Measurements from ENCODE around the gene APOC3. TPM values are rescaled to one million over a fixed set of nuclear protein-coding genes. Genes with fewer than 3 reads are reported as not detected.

APOC3 gene
- total and polyA plus RNA-seq, 2 of the 4 experiments (the other 2 are of a cell fraction): not detected

DNA sequence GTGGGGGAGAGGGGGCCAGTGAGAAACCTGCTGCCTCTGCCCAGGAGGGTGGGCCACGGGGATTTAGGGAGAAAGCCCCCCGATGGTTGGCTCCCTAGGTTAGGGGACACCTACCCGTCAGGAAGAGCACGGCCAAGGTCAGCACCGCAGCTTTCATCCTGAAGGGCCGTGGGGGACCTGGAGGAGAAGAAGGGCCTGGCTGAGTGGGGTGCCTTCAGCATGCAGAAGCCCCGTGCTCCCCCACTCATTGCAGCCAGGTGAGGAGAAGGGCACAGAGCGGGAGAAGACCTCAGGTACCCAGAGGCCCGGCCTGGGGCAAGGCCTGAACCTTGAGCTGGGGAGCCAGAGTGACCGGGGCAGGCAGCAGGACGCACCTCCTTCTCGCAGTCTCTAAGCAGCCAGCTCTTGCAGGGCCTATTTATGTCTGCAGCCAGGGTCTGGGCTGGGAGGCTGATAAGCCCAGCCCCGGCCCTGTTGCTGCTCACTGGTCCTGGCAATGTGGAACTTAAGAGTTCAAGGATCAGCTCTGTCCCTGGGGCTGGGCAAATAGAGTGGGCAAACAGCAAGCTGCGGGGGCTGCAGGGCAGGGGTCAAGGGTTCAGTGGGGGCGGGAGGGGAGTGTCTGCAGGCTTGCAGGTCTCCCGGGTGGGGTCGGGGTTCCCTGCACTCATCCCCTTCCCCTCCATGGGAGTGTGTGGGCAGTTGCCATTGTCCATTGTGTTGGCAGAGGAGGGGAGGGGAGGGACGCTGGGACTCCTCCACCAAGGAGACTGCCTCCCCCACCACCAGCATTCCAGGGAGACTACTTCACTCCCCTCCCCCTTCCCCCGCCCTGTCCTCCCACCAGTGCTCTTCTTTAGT is 7.8 kb downstream of the APOC3 start, which contains the start of gene APOA1:
Gene APOA1, minus strand, starts transcription at position 392 of the 861 bp plus-strand sequence. Its CDS starts 235 bp downstream, at position 157.
- H3K4me2 ChIP-seq (ENCODE audit: low read depth, low read length): no peak within 1 kb of the TSS
- H3K14ac ChIP-seq (replicated peaks; ENCODE audit: low read depth, low read length): no peak within 1 kb of the TSS
- H3K27me3 ChIP-seq (ENCODE audit: control insufficient read depth, insufficient read depth, low read length): no peaks in the 10 kb centered on the region; the same call in 1 of the 2 replicates
- POLR2A ChIA-PET (ENCODE audit: unreplicated experiment): no interaction called here
- no peaks in the 10 kb centered on the region for H3K79me1 ChIP-seq (ENCODE audit: low read depth in 1 of 2, low read length in 2 of 2)
- no peaks in the 10 kb centered on the region for H4K20me1 ChIP-seq (ENCODE audit: insufficient read depth, low read length)
- peak within 1 kb of the TSS; percentile 52 for H2AFZ ChIP-seq (replicated peaks; ENCODE audit: low read length, poor library complexity)
- H2BK120ac ChIP-seq (ENCODE audit: low read depth, low read length): no peak within 1 kb of the TSS
- in situ Hi-C loops (cut with MboI; ENCODE audit: low sequenced_read_pairs): no loop called here
- ATAC-seq (ENCODE audit: low read depth) (no peak), DNase-seq (no peak)
- no peak within 1 kb of the TSS for H3K9ac ChIP-seq (ENCODE audit: low read depth, low read length)
- H3K9me1 ChIP-seq (ENCODE audit: insufficient read depth, low read length): no peaks in the 10 kb centered on the region; the same call in 1 of the 2 replicates
- no TSS peak for BruUV-seq (replicated peaks)
- H2BK15ac ChIP-seq (ENCODE audit: low read depth, low read length): no peak within 1 kb of the TSS
- no peak within 1 kb of the TSS for H2BK20ac ChIP-seq (ENCODE audit: low read depth, low read length)
- H3K36me3 ChIP-seq (ENCODE audit: control insufficient read depth, insufficient read depth, low read length): no peaks in the 10 kb centered on the region
- peak within 1 kb of the TSS; percentile 19; the same call in 1 of the 2 replicates for H2AK5ac ChIP-seq (ENCODE audit: low read depth, low read length)
- CTCF ChIA-PET: interaction anchor here (0.5 kb wide), 1 partner anchor 75 kb away, joined by 3 read pairs; no protein-coding TSS in a partner anchor
- peak within 1 kb of the TSS; percentile 28 for H2AK9ac ChIP-seq (replicated peaks; ENCODE audit: low read depth, low read length, poor library complexity)
- H3K18ac ChIP-seq (ENCODE audit: low read depth, low read length): no peak within 1 kb of the TSS
- no peak for TF ChIP-seq SMC3 (IDR thresholded peaks at IDR 0.05; ENCODE audit: low read depth, low read length)
- no peak for TF ChIP-seq FOS (IDR thresholded peaks at IDR 0.05; ENCODE audit: low read depth, low read length)
- no peak for TF ChIP-seq MXI1 (IDR thresholded peaks at IDR 0.05; ENCODE audit: borderline replicate concordance, low read depth, low read length)
- TF ChIP-seq, protein P1, sequence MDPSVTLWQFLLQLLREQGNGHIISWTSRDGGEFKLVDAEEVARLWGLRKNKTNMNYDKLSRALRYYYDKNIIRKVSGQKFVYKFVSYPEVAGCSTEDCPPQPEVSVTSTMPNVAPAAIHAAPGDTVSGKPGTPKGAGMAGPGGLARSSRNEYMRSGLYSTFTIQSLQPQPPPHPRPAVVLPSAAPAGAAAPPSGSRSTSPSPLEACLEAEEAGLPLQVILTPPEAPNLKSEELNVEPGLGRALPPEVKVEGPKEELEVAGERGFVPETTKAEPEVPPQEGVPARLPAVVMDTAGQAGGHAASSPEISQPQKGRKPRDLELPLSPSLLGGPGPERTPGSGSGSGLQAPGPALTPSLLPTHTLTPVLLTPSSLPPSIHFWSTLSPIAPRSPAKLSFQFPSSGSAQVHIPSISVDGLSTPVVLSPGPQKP (IDR thresholded peaks at IDR 0.05; ENCODE audit: borderline replicate concordance, low read depth, low read length): no peak
- no peak for TF ChIP-seq MAZ (IDR thresholded peaks at IDR 0.05; ENCODE audit: borderline replicate concordance, low read depth, low read length)
- no peak for TF ChIP-seq CEBPB (IDR thresholded peaks at IDR 0.05; ENCODE audit: low read depth, low read length)
- TF ChIP-seq, protein P2, sequence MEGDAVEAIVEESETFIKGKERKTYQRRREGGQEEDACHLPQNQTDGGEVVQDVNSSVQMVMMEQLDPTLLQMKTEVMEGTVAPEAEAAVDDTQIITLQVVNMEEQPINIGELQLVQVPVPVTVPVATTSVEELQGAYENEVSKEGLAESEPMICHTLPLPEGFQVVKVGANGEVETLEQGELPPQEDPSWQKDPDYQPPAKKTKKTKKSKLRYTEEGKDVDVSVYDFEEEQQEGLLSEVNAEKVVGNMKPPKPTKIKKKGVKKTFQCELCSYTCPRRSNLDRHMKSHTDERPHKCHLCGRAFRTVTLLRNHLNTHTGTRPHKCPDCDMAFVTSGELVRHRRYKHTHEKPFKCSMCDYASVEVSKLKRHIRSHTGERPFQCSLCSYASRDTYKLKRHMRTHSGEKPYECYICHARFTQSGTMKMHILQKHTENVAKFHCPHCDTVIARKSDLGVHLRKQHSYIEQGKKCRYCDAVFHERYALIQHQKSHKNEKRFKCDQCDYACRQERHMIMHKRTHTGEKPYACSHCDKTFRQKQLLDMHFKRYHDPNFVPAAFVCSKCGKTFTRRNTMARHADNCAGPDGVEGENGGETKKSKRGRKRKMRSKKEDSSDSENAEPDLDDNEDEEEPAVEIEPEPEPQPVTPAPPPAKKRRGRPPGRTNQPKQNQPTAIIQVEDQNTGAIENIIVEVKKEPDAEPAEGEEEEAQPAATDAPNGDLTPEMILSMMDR (conservative IDR thresholded peaks at IDR 0.05; ENCODE audit: low read depth, low read length): no peak
- TF ChIP-seq, protein P3, sequence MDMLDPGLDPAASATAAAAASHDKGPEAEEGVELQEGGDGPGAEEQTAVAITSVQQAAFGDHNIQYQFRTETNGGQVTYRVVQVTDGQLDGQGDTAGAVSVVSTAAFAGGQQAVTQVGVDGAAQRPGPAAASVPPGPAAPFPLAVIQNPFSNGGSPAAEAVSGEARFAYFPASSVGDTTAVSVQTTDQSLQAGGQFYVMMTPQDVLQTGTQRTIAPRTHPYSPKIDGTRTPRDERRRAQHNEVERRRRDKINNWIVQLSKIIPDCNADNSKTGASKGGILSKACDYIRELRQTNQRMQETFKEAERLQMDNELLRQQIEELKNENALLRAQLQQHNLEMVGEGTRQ (IDR thresholded peaks at IDR 0.05; ENCODE audit: low read depth, low read length): no peak
- TF ChIP-seq MAFK (IDR thresholded peaks at IDR 0.05; ENCODE audit: low read depth, low read length): no peak
- no peak for TF ChIP-seq CHD1 (IDR thresholded peaks at IDR 0.05; ENCODE audit: low read depth, low read length)
- no peak for TF ChIP-seq BHLHE40 (IDR thresholded peaks at IDR 0.05; ENCODE audit: low read depth, low read length)
- TF ChIP-seq RCOR1 (IDR thresholded peaks at IDR 0.05; ENCODE audit: insufficient replicate concordance, low read length): no peak
- H2BK5ac ChIP-seq (ENCODE audit: low read depth, low read length, poor library complexity, severe bottlenecking): no peak within 1 kb of the TSS
- no peak within 1 kb of the TSS for H3K4ac ChIP-seq (ENCODE audit: low read depth, low read length)
- dilution Hi-C loops (cut with HindIII; ENCODE audit: low sequenced_read_pairs, unreplicated experiment): no loop called here
- WGBS, 2 experiments (ENCODE audit: extremely low coverage in 2 of 2, insufficient read length in 1 of 2): 88% methylated on average over 7 of the region's 19 CpGs; no CpG with 5 or more reads in 1 of the 2 experiments
- no peak within 1 kb of the TSS for H3K27ac ChIP-seq (ENCODE audit: insufficient read depth, low read length)
- H4K5ac ChIP-seq (ENCODE audit: low read depth, low read length): no peak within 1 kb of the TSS
- H3K4me1 ChIP-seq (ENCODE audit: control insufficient read depth, insufficient read depth, low read length): peaks cover 3% of the 10 kb centered on the region; the same call in 1 of the 2 replicates
- intact Hi-C loops (cut with micrococcal nuclease): no loop called here
- H4K91ac ChIP-seq (ENCODE audit: insufficient read depth, low read depth, low read length): no peak within 1 kb of the TSS
- H3K23ac ChIP-seq (ENCODE audit: low read depth, low read length): no peak within 1 kb of the TSS
- H3K9me3 ChIP-seq (ENCODE audit: control insufficient read depth, insufficient read depth, low read length): no peaks in the 10 kb centered on the region
- H3K56ac ChIP-seq (ENCODE audit: extremely low read depth, insufficient read depth, low read length): no peak within 1 kb of the TSS
- H3K4me3 ChIP-seq (ENCODE audit: insufficient read depth, low read depth, low read length): no peak within 1 kb of the TSS
- no peak within 1 kb of the TSS for H4K8ac ChIP-seq (ENCODE audit: low read depth in 2 of 2, low read length in 2 of 2)
